Hematopoietic multipotent progenitor cell treated with erythropoietin and hydrocortisone succinate and interleukin-3 and kit ligand, for 15 days (in vitro differentiated cells): ENCODE measurements around the gene RANGRF.
A peak's percentile ranks its signal among the peaks of the same experiment; 100 is the strongest.

ENCODE experiments used
- DNase-seq: peaks from one replicate; pipeline ENCODE4 v3.0.0-alpha.2; 2015; ENCODE audit warnings: low spot score

RANGRF gene

DNA sequence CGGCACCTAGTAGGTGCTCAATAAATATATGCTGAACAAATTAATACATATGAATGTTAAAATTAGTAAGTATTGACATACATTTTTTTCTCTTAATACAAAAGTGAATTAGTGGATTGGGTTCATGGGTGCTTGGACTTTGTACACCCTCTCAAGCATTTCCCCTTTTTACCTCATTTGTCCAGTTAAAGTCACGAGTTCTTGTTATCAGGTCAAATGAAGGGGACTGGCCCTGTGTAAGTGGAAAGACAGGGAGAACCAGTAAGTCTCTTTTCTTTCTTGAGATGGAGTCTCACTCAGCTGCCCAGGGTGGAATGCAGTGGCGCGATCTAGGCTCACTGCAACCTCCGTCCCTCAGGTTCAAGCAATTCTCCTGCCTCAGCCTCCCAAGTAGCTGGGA is 13.7 kb upstream of the RANGRF start:
- no peak for DNase-seq

- no peak for DNase-seq
Measured at GRCh38 chr17:8275421-8276290, 12.8 kb upstream of the RANGRF start.

DNA sequence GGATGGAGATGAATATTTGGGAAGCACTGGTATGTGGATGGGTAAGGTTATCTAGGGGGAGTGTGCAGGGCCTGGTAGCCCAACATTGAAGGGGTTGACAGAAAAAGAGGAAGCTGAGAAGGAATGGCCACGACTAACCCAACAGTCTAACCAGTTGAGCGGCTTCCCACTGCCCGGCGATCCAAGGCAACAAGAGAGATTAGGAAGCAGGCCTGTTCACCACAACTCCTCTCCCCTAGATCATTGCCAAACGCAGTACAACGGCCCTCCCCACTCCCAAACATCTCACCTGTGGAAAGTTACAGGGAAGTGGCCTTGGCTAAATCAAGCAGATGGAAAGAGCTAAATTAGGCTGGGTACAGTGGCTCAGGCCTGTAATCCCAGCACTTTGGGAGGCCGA is 11.2 kb upstream of the RANGRF start:
- DNase-seq = no peak

DNA sequence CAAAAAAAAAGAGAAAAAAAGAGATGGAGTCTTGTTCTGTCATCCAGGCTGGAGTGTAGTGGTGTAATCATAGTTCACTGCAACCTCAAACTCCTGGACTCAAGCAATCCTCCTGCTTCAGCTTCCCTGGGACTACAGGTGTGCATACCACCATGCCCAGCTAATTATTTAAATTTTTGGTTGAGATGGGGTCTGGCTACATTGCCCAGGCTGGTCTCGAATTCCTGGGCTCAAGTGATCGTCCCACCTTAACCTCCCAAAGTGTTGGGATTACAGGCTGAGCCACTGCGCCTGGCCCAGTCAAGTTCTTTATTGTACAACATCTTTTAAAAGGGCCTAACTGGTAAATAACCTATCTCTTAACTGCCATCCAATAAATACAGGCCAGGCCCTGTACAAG is 6.1 kb upstream of the RANGRF start:
- DNase-seq = no peak

DNA sequence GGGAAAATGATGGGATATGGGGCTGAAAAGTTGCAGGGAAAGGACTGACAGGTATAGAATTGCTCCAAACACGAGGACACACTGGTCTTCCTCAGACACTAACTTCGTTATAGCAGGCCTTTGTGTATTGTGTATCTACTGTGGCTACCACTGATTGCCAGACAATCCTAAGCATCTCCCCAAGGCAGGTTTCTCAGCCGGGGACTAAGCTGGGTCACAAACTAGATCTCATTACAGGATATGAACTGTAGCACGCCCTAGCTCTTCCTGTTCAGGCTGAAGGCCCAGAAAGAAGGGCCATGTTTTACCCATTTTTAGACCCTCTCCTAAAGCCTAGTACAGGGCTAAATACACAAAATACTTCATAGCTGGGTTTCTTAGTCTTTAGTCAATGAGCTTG is 5.1 kb upstream of the RANGRF start:
- no peak for DNase-seq

GRCh38 chr17:8284126-8284525 is 4.3 kb upstream of the RANGRF start:
- no peak for DNase-seq

GRCh38 chr17:8285270-8286181 is 2.9 kb upstream of the RANGRF start:
- DNase-seq = no peak

DNA sequence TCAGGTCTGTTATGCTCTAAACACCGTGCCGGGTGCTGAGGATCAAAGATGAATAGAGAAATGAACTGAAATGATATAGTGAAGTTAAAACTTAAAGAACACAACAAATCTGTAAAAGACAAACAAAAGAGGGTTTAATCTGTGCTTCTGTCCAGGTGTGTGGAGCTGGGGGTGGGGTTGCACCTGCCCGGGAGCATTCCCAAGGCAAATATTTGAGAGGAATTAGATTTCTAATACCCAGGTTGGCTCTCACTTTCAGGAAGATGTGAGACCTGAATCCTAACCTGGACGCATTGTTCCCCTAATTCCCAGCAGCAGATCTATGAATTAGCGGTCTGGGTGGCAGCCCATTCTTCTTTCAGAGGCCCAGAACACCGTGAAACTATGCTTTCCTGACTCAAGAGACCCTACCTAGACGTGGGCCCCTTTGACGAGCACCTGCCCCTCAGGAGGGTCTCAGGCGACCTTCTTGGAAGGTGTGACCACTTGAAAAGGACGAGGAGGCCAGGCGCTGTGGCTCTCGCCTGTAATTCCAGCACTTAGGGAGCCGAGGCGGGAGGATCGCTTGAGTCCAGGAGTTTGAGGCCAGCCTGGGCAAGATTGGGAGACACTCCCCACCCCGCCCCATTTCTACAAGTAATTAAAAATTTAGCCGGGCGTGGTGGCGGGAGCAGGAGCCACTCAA is 677 bp upstream of the RANGRF start:
- no peak for DNase-seq

GRCh38 chr17:8289103-8289397 is 580 bp downstream of the RANGRF start:
- no peak for DNase-seq

DNA sequence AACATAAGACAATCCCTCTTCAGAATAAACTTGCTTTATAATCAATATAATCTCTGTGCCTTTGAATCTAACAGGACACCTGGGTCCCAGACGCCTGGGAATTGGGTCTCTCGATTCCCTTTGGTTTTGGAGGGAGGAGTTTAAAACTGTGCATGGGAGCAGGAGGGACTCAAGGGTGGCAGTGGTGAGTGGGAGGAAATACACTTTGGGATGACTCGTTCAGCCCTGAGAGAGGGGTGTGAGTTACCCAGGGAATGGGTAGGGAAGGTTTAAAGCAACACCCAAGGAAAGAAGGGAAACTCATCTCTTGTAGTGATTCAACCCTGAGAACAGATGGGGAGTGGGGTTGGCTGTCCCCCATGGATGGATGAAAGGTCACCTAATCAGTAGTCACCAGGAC is 1.6 kb downstream of the RANGRF start:
- DNase-seq = no peak

- DNase-seq = no peak
Measured at GRCh38 chr17:8292639-8293395, 4.3 kb downstream of the RANGRF start.

- DNase-seq = no peak
Measured at GRCh38 chr17:8294361-8294760, 5.9 kb downstream of the RANGRF start.

- no peak for DNase-seq
Measured at GRCh38 chr17:8294814-8295316, 6.4 kb downstream of the RANGRF start.

DNA sequence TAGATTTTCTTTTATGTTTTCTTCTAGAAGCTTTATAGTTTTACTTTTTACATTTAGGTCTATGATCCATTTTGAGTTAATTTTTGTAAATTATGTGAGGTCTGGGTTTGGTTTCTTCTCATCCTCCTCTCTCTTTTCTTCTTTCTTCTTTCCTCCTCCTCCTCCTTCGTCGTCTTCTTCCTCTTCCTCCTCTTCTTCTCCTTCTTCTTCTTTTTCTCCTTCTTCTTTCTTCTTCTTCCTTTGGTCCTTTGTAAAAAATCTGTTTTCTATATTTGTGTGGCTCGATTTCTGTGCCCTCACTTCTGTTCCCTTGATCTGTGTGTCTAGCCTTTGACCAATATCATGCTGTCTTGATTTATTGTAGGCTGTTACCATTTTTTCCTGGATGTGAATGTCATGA is 11.8 kb downstream of the RANGRF start:
- DNase-seq = no peak

GRCh38 chr17:8300627-8301242 is 12.3 kb downstream of the RANGRF start:
- DNase-seq = peak; percentile 80

GRCh38 chr17:8310601-8311123 is 22.2 kb downstream of the RANGRF start:
- no peak for DNase-seq

- no peak for DNase-seq
Measured at GRCh38 chr17:8311131-8311790, 22.8 kb downstream of the RANGRF start.

- no peak for DNase-seq
Measured at GRCh38 chr17:8312251-8312650, 23.8 kb downstream of the RANGRF start.

DNA sequence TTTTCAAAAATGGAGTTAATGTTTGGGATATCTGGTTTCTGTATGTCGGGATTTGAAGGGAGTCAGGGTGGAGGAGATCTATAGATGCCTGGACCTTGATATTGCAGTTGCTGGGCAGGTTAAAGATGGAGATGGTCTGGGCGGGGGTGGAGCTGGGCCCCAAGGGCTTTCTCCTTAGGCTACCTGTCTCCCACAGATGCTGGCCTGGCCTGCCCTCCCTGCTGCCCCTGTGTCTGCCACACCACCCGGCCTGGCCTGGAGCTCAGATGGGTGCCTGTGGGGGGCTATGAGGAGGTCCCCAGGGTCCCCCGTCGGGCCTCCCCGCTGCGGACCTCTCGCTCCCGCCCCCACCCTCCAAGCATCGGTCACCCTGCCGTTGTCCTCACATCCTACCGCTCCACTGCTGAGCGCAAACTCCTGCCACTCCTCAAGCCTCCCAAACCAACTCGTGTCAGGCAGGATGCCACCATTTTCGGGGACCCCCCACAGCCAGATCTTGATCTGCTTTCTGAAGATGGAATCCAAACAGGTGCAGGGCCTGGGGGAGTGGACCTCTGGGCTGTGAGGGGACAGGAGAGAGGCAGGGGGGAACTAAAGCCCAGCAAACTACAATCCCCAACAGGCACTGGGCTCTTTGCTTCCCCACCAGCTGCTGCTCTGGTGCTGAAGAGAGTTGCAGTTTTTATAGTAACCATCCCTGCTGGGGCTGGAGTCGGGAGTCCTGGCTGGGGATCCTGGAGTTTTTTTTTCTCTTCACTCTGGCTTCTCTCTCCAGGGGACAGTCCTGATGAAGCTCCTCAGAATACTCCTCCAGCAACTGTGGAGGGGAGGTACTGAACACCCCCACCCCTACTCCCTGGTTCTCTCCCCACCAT is 24.5 kb downstream of the RANGRF start:
- no peak for DNase-seq
